ENCODE results near the gene C22orf15. TPM values are rescaled to one million over a fixed set of nuclear protein-coding genes. Genes with fewer than 3 reads are reported as not detected.

Gene C22orf15
- total and polyA plus RNA-seq, 2 of the 8 experiments (the other 6 are each of a cell fraction or from before 2014, with no cell fraction given): 4.2 to 4.9 TPM

DNA sequence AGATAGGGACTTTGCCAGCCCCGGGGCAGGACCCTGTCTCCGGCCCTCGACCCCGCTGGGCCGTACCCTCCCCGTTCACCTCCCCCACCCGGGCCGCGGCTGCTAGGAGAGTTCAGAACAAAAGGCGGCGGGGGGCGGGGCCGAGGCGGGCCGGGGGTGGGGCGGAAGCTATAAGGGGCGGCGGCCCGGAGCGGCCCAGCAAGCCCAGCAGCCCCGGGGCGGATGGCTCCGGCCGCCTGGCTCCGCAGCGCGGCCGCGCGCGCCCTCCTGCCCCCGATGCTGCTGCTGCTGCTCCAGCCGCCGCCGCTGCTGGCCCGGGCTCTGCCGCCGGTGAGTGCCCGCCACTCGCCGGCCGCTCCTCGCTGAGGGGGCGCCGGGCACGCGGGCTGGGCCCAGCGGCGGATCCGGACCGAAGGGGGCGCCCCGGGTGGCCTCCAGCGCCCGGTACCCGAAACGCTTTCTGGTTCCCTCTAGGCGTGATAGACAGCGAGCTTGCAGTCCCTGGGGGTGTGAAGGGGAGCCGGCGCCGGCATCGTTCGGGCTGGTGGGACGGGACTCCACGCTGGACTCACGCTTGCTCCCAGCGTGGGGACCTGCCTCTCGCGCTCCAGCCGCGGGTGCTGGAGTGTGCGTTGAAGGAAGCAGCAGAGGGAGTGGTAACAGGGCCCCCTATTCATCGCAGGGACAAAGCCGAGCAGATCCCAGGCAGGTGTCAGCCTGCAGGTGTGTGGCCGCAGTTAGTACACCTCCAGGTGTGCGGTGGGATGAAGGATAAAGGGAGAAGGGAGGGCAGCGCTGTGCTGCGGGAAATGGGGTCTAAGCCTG, 10.1 kb downstream of the C22orf15 start, which contains the start of gene MMP11:
TSS of gene MMP11 (plus strand) at position 201 of the 825 bp plus-strand sequence. CDS start at position 223, 22 bp downstream.
- Histone ChIP-seq H3K4me2 (ENCODE audit: insufficient read depth in 1 of 2, low read depth in 2 of 2, low read length in 2 of 2) (peak within 1 kb of the TSS; percentile 67 to 99), H3K27me3 (replicated peaks in 1 of 4; ENCODE audit: control insufficient read depth in 3 of 4, extremely low read depth in 1 of 4, insufficient read depth in 3 of 4, low read length in 3 of 4) (peaks cover 0 to 30% (median 20%) of the 10 kb centered on the region in 4 experiments; a peak in 6 of 7 replicates), H2BK15ac (ENCODE audit: low read length) (peak within 1 kb of the TSS; percentile 83; the same call in 1 of the 2 replicates), H2BK5ac (ENCODE audit: low read depth, low read length) (peak within 1 kb of the TSS; percentile 40; the same call in 1 of the 2 replicates), H3K4me1 (replicated peaks in 1 of 4; ENCODE audit: control insufficient read depth in 3 of 4, insufficient read depth in 4 of 4, low read length in 3 of 4) (peaks cover 0 to 14% (median 9%) of the 10 kb centered on the region in 4 experiments; a peak in 3 of 7 replicates), H3K9me3 (ENCODE audit: insufficient read depth in 2 of 2, low read depth in 1 of 2, low read length in 1 of 2) (no peaks in the 10 kb centered on the region), H4K20me1 (replicated peaks in 1 of 2; ENCODE audit: control insufficient read depth in 1 of 2, insufficient read depth in 2 of 2, low read length in 2 of 2) (peaks cover 0 to 7% of the 10 kb centered on the region in 2 experiments), H4K8ac (ENCODE audit: extremely low read depth, insufficient read depth, low read length) (peak within 1 kb of the TSS; percentile 89; the same call in 1 of the 2 replicates), H2BK120ac (replicated peaks; ENCODE audit: low read depth, low read length) (no peak within 1 kb of the TSS), H3K9ac (replicated peaks in 1 of 4; ENCODE audit: extremely low read depth in 1 of 4, low read depth in 3 of 4, low read length in 3 of 4) (peak within 1 kb of the TSS in 3 of 4 experiments; percentile 2 to 78 (median 39); a peak in 3 of 7 replicates), H3K79me2 (ENCODE audit: control insufficient read depth in 1 of 2, insufficient read depth in 2 of 2, low read length in 2 of 2) (no peaks in the 10 kb centered on the region), H3K18ac (ENCODE audit: extremely low read depth, low read length) (peak within 1 kb of the TSS; percentile 62; the same call in 1 of the 2 replicates), H3K56ac (replicated peaks; ENCODE audit: insufficient read length, low read depth, low read length) (peak within 1 kb of the TSS; percentile 64), H3K14ac (ENCODE audit: insufficient read length) (no peak within 1 kb of the TSS), H2BK20ac (ENCODE audit: low read length) (no peak within 1 kb of the TSS; the same call in 1 of the 2 replicates), H3K36me3 (ENCODE audit: control insufficient read depth in 2 of 4, insufficient read depth in 4 of 4, low read length in 3 of 4) (no peaks in the 10 kb centered on the region), H3K4ac (replicated peaks; ENCODE audit: insufficient read length, low read depth, low read length) (peak within 1 kb of the TSS; percentile 99), H3K79me1 (ENCODE audit: low read depth, low read length) (no peaks in the 10 kb centered on the region), H3K23ac (ENCODE audit: insufficient read length) (no peak within 1 kb of the TSS), H3K23me2 (ENCODE audit: low read depth, low read length) (peaks cover 14% of the 10 kb centered on the region; the same call in 1 of the 2 replicates), H2AFZ (ENCODE audit: low read length) (peak within 1 kb of the TSS; percentile 92; the same call in 1 of the 2 replicates), H3K4me3 (ENCODE audit: extremely low read depth in 1 of 4, insufficient read depth in 2 of 4, low read depth in 3 of 4, low read length in 4 of 4) (peak within 1 kb of the TSS; percentile 43 to 71 (median 52)), H4K91ac (replicated peaks; ENCODE audit: insufficient read length, low read length) (peak within 1 kb of the TSS; percentile 96), H2BK12ac (ENCODE audit: low read depth, low read length) (peak within 1 kb of the TSS; percentile 90), H2AK5ac (ENCODE audit: low read depth, low read length) (no peak within 1 kb of the TSS; the same call in 1 of the 2 replicates), H4K5ac (ENCODE audit: insufficient read length, low read depth, low read length) (peak within 1 kb of the TSS; percentile 70), H3K27ac (ENCODE audit: low read depth, low read length) (no peak within 1 kb of the TSS)
- DNase-seq (ENCODE audit: low read depth in 1 of 2, low spot score in 2 of 2) (peak in 1 of 2 experiments; percentile 81), FAIRE-seq (no peak)
- CTCF ChIA-PET (ENCODE audit: partially characterized antibody): interaction anchor here (5.6 to 9.6 kb wide), 3 partner anchors 15 to 77 kb away, joined by 42 to 73 read pairs (median 47); partner anchors contain the start of gene SMARCB1
- 4% methylated on average over 45 of the region's 79 CpGs; no CpG with 5 or more reads in 1 of the 2 experiments for WGBS, 2 experiments (ENCODE audit: extremely low coverage in 1 of 2, insufficient coverage in 1 of 2, insufficient read length in 1 of 2, insufficient replicate concordance in 2 of 2, low coverage in 1 of 2, low lambda C conversion rate in 2 of 2, missing lambda C conversion rate in 1 of 2)
- POLR2A ChIA-PET (ENCODE audit: partially characterized antibody): interaction anchor here (0.9 to 5.7 kb wide), 6 partner anchors 9 to 122 kb away, joined by 4 to 45 read pairs (median 4); partner anchors contain the start of genes MIF, SLC2A11 and SMARCB1
- TF ChIP-seq, protein P1, sequence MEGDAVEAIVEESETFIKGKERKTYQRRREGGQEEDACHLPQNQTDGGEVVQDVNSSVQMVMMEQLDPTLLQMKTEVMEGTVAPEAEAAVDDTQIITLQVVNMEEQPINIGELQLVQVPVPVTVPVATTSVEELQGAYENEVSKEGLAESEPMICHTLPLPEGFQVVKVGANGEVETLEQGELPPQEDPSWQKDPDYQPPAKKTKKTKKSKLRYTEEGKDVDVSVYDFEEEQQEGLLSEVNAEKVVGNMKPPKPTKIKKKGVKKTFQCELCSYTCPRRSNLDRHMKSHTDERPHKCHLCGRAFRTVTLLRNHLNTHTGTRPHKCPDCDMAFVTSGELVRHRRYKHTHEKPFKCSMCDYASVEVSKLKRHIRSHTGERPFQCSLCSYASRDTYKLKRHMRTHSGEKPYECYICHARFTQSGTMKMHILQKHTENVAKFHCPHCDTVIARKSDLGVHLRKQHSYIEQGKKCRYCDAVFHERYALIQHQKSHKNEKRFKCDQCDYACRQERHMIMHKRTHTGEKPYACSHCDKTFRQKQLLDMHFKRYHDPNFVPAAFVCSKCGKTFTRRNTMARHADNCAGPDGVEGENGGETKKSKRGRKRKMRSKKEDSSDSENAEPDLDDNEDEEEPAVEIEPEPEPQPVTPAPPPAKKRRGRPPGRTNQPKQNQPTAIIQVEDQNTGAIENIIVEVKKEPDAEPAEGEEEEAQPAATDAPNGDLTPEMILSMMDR (IDR thresholded peaks at IDR 0.05; ENCODE audit: control extremely low read depth in 1 of 3, insufficient read depth in 1 of 3, low read depth in 1 of 3, low read length in 3 of 3): no peak
- TF ChIP-seq TCF12 (IDR thresholded peaks at IDR 0.05; ENCODE audit: low read depth, low read length): 0 out of 2 replicates have a peak, but pooled peaks have one; percentile 7
- TF ChIP-seq POLR2AphosphoS5 (IDR thresholded peaks at IDR 0.05; ENCODE audit: low read depth, low read length): no peak
- TF ChIP-seq SUZ12 (IDR thresholded peaks at IDR 0.05; ENCODE audit: low read length): peak; percentile 30; the same call in 1 of the 2 replicates
- TF ChIP-seq BRCA1 (IDR thresholded peaks at IDR 0.05; ENCODE audit: low read depth, low read length): no peak
- TF ChIP-seq ASH2L (IDR thresholded peaks at IDR 0.05; ENCODE audit: low read length): peak; percentile 41
- TF ChIP-seq EZH2 (IDR thresholded peaks at IDR 0.05; ENCODE audit: low read depth, low read length, severe bottlenecking): peak; percentile 31
- no peak for TF ChIP-seq CHD1 (IDR thresholded peaks at IDR 0.05; ENCODE audit: low read depth, low read length)

All from H1 (cell line).